ENCODE measurements around the gene SLC38A4. TPM values are rescaled to one million over a fixed set of nuclear protein-coding genes. Genes with fewer than 3 reads are reported as not detected.

Gene SLC38A4
- total RNA-seq, 1 donor from 2014 or later = 2.5 TPM

DNA sequence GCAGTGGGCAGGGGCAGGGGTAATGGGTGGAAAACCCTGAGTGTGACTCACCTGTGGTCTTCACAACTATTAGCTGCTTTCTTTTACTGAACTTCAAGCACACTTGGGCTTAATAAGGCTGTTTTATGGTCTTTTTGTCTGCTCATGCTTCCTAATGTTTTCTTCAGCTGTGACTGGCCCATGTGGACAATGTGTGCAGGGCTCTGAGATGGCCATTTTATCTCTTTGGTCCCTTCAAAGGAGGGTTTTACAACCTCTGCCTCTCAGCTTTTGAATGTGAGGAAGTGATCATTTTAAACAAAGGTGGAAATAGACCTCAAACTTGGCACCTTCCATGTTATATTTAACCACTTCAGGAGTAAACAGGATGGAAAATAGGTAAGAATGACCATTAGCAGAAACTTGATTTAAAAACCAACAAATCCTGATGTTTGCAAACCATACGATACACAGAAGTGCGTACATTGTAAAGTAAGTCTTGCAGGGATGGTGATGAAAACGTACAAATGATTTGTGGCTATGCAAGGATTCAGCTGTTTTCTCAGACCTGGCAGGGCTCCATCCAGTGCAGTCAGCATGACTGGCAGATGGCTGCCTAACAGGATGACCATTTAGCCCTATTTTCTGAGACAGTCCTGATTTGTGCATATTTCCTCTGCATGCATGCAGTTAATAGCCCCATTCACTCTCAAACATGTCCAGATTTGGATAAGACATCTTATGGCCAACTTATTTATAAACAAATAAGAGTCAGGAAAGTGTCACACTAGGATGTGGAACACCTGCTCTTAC lies 103.2 kb downstream of the SLC38A4 start:
- no peak overlapping the region for H3K27ac ChIP-seq
- H3K36me3 ChIP-seq = no peaks in the 10 kb centered on the region
- no peak for DNase-seq (ENCODE audit: low spot score)
- H3K79me2 ChIP-seq (ENCODE audit: low read depth) = no peaks in the 10 kb centered on the region
- H3F3A ChIP-seq (ENCODE audit: low read depth) = no peaks in the 10 kb centered on the region
- H3K4me2 ChIP-seq = no peak overlapping the region
- H3K27me3 ChIP-seq = no peaks in the 10 kb centered on the region
- H2AFZ ChIP-seq (replicated peaks) = peak overlapping the region; percentile 59
- H3K9me3 Mint-ChIP-seq = peaks cover 2% of the 10 kb centered on the region
- no peak overlapping the region for H3K27ac Mint-ChIP-seq
- H4K20me1 ChIP-seq (ENCODE audit: low read depth) = no peaks in the 10 kb centered on the region
- TF ChIP-seq, protein P1, sequence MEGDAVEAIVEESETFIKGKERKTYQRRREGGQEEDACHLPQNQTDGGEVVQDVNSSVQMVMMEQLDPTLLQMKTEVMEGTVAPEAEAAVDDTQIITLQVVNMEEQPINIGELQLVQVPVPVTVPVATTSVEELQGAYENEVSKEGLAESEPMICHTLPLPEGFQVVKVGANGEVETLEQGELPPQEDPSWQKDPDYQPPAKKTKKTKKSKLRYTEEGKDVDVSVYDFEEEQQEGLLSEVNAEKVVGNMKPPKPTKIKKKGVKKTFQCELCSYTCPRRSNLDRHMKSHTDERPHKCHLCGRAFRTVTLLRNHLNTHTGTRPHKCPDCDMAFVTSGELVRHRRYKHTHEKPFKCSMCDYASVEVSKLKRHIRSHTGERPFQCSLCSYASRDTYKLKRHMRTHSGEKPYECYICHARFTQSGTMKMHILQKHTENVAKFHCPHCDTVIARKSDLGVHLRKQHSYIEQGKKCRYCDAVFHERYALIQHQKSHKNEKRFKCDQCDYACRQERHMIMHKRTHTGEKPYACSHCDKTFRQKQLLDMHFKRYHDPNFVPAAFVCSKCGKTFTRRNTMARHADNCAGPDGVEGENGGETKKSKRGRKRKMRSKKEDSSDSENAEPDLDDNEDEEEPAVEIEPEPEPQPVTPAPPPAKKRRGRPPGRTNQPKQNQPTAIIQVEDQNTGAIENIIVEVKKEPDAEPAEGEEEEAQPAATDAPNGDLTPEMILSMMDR (IDR thresholded peaks at IDR 0.05) = no peak
- TF ChIP-seq EZH2phosphoT487 (IDR thresholded peaks at IDR 0.05) (no peak), EZH2 (IDR thresholded peaks at IDR 0.05) (no peak)
- H3K27me3 Mint-ChIP-seq (ENCODE audit: insufficient read depth, low read depth) = no peaks in the 10 kb centered on the region
- H3K4me1 ChIP-seq = no peaks in the 10 kb centered on the region
- no peak overlapping the region for H3K9ac ChIP-seq
- no peak overlapping the region for H3K4me3 ChIP-seq
- no peaks in the 10 kb centered on the region for H3K36me3 Mint-ChIP-seq
- H3K4me1 Mint-ChIP-seq = no peaks in the 10 kb centered on the region
- no peak overlapping the region for H3K4me3 Mint-ChIP-seq
- H3K9me3 ChIP-seq (ENCODE audit: low read depth) = no peaks in the 10 kb centered on the region

DNA sequence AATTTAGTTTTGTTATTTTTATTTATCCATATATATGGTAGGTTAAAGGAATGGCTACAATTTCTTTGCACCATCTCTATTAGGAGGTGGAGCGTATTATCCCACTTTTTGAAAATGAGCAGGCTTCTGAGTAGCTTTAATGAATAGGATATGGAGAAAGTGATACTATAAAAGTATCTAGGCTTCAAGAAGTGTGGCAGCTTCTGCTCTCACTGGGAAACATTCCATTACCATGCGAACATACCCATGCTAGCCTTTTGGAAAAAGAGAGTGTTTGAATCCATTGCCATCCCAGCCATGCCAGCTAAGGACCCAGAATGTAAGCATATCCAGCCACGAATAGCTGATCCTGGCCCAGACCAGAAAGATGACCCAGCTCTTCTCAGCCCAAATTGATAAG lies 107.3 kb downstream of the SLC38A4 start:
- H3K79me2 ChIP-seq (ENCODE audit: low read depth) = no peaks in the 10 kb centered on the region
- H3K4me3 Mint-ChIP-seq = no peak overlapping the region
- no peak overlapping the region for H3K27ac Mint-ChIP-seq
- no peaks in the 10 kb centered on the region for H3K36me3 ChIP-seq
- H3K27ac ChIP-seq = no peak overlapping the region
- H3K4me3 ChIP-seq = no peak overlapping the region
- no peaks in the 10 kb centered on the region for H3K27me3 Mint-ChIP-seq (ENCODE audit: insufficient read depth, low read depth)
- H3F3A ChIP-seq (ENCODE audit: low read depth) = no peaks in the 10 kb centered on the region
- no peak overlapping the region for H2AFZ ChIP-seq (replicated peaks)
- no peaks in the 10 kb centered on the region for H3K9me3 Mint-ChIP-seq
- no peak overlapping the region for H3K4me2 ChIP-seq
- no peaks in the 10 kb centered on the region for H4K20me1 ChIP-seq (ENCODE audit: low read depth)
- H3K36me3 Mint-ChIP-seq = no peaks in the 10 kb centered on the region
- H3K27me3 ChIP-seq = no peaks in the 10 kb centered on the region
- no peaks in the 10 kb centered on the region for H3K4me1 Mint-ChIP-seq
- H3K9me3 ChIP-seq (ENCODE audit: low read depth) = no peaks in the 10 kb centered on the region
- H3K4me1 ChIP-seq = no peaks in the 10 kb centered on the region
- TF ChIP-seq, protein P1 (IDR thresholded peaks at IDR 0.05) = no peak
- TF ChIP-seq EZH2phosphoT487 (IDR thresholded peaks at IDR 0.05) (no peak), EZH2 (IDR thresholded peaks at IDR 0.05) (no peak)
- DNase-seq (ENCODE audit: low spot score) = no peak
- no peak overlapping the region for H3K9ac ChIP-seq

- H3K4me1 ChIP-seq = no peaks in the 10 kb centered on the region
- H3K36me3 ChIP-seq = no peaks in the 10 kb centered on the region
- no peaks in the 10 kb centered on the region for H3K27me3 Mint-ChIP-seq (ENCODE audit: insufficient read depth, low read depth)
- H3K27me3 ChIP-seq = no peaks in the 10 kb centered on the region
- no peak overlapping the region for H3K4me3 Mint-ChIP-seq
- no peak for DNase-seq (ENCODE audit: low spot score)
- H3K4me3 ChIP-seq = no peak overlapping the region
- no peaks in the 10 kb centered on the region for H3K9me3 ChIP-seq (ENCODE audit: low read depth)
- H3F3A ChIP-seq (ENCODE audit: low read depth) = no peaks in the 10 kb centered on the region
- no peak overlapping the region for H3K9ac ChIP-seq
- no peak overlapping the region for H2AFZ ChIP-seq (replicated peaks)
- no peaks in the 10 kb centered on the region for H4K20me1 ChIP-seq (ENCODE audit: low read depth)
- H3K36me3 Mint-ChIP-seq = no peaks in the 10 kb centered on the region
- no peak overlapping the region for H3K27ac Mint-ChIP-seq
- TF ChIP-seq EZH2phosphoT487 (IDR thresholded peaks at IDR 0.05) = no peak
- no peak for TF ChIP-seq EZH2 (IDR thresholded peaks at IDR 0.05)
- TF ChIP-seq, protein P1 (IDR thresholded peaks at IDR 0.05) = no peak
- no peak overlapping the region for H3K4me2 ChIP-seq
- H3K79me2 ChIP-seq (ENCODE audit: low read depth) = no peaks in the 10 kb centered on the region
- no peaks in the 10 kb centered on the region for H3K9me3 Mint-ChIP-seq
- H3K4me1 Mint-ChIP-seq = no peaks in the 10 kb centered on the region
- H3K27ac ChIP-seq = no peak overlapping the region
These were observed 107.9 kb downstream of the SLC38A4 start for GRCh38 chr12:46717868-46718267.
